ENCODE measurements around the gene RITA1. TPM values are rescaled to one million over a fixed set of nuclear protein-coding genes. Genes with fewer than 3 reads are reported as not detected.
A peak's percentile ranks its signal among the peaks of the same experiment; 100 is the strongest.

Gene RITA1
- total RNA-seq, 3 donors from 2014 or later: 24.6 to 31.0 (median 27.5) TPM

GRCh38 chr12:113232089-113232839 is 46.7 kb downstream of the RITA1 start:
- Mint-ChIP-seq H3K36me3 (ENCODE audit: insufficient read depth) (peaks cover 21% of the 10 kb centered on the region), H3K4me3 (peak overlapping the region; percentile 73), H3K4me1 (ENCODE audit: low read depth) (peaks cover 51% of the 10 kb centered on the region), H3K27me3 (ENCODE audit: low read depth) (no peaks in the 10 kb centered on the region), H3K9me3 (no peaks in the 10 kb centered on the region)
- no peak for ATAC-seq
- no peak for DNase-seq

GRCh38 chr12:113232840-113233585 is 47.5 kb downstream of the RITA1 start:
- H3K4me3 Mint-ChIP-seq: peak overlapping the region; percentile 73
- H3K4me1 Mint-ChIP-seq (ENCODE audit: low read depth): peaks cover 51% of the 10 kb centered on the region
- no peaks in the 10 kb centered on the region for H3K9me3 Mint-ChIP-seq
- H3K27me3 Mint-ChIP-seq (ENCODE audit: low read depth): no peaks in the 10 kb centered on the region
- peaks cover 20% of the 10 kb centered on the region for H3K36me3 Mint-ChIP-seq (ENCODE audit: insufficient read depth)
- peak; percentile 63 for DNase-seq
- peak; percentile 89 to 90 for ATAC-seq

- ATAC-seq (no peak), DNase-seq (no peak)
- no peaks in the 10 kb centered on the region for H3K27me3 Mint-ChIP-seq (ENCODE audit: low read depth)
- no peak overlapping the region for H3K4me3 Mint-ChIP-seq
- H3K4me1 Mint-ChIP-seq (ENCODE audit: low read depth): peaks cover 45% of the 10 kb centered on the region
- H3K36me3 Mint-ChIP-seq (ENCODE audit: insufficient read depth): peaks cover 18% of the 10 kb centered on the region
- no peaks in the 10 kb centered on the region for H3K9me3 Mint-ChIP-seq
Measured at GRCh38 chr12:113233967-113234366, 48.4 kb downstream of the RITA1 start.

GRCh38 chr12:113234483-113234882 is 49.0 kb downstream of the RITA1 start:
- H3K4me1 Mint-ChIP-seq (ENCODE audit: low read depth): peaks cover 44% of the 10 kb centered on the region
- DNase-seq: no peak
- H3K36me3 Mint-ChIP-seq (ENCODE audit: insufficient read depth): peaks cover 20% of the 10 kb centered on the region
- H3K27me3 Mint-ChIP-seq (ENCODE audit: low read depth): no peaks in the 10 kb centered on the region
- no peaks in the 10 kb centered on the region for H3K9me3 Mint-ChIP-seq
- ATAC-seq: no peak
- no peak overlapping the region for H3K4me3 Mint-ChIP-seq

- H3K4me1 Mint-ChIP-seq (ENCODE audit: low read depth): peaks cover 40% of the 10 kb centered on the region
- no peak overlapping the region for H3K4me3 Mint-ChIP-seq
- DNase-seq (no peak), ATAC-seq (no peak)
- H3K9me3 Mint-ChIP-seq: no peaks in the 10 kb centered on the region
- H3K27me3 Mint-ChIP-seq (ENCODE audit: low read depth): no peaks in the 10 kb centered on the region
- H3K36me3 Mint-ChIP-seq (ENCODE audit: insufficient read depth): peaks cover 20% of the 10 kb centered on the region
Measured at GRCh38 chr12:113235976-113236375, 50.5 kb downstream of the RITA1 start.

- Mint-ChIP-seq H3K9me3 (no peaks in the 10 kb centered on the region), H3K4me1 (ENCODE audit: low read depth) (peaks cover 37% of the 10 kb centered on the region), H3K36me3 (ENCODE audit: insufficient read depth) (peaks cover 17% of the 10 kb centered on the region), H3K27me3 (ENCODE audit: low read depth) (no peaks in the 10 kb centered on the region), H3K4me3 (no peak overlapping the region)
- ATAC-seq: no peak
- DNase-seq: no peak
Measured at GRCh38 chr12:113236539-113237399, 51.2 kb downstream of the RITA1 start.

GRCh38 chr12:113237748-113238147 is 52.2 kb downstream of the RITA1 start:
- no peak overlapping the region for H3K4me3 Mint-ChIP-seq
- ATAC-seq: no peak
- H3K36me3 Mint-ChIP-seq (ENCODE audit: insufficient read depth): peaks cover 17% of the 10 kb centered on the region
- peaks cover 30% of the 10 kb centered on the region for H3K4me1 Mint-ChIP-seq (ENCODE audit: low read depth)
- H3K27me3 Mint-ChIP-seq (ENCODE audit: low read depth): no peaks in the 10 kb centered on the region
- no peak for DNase-seq
- H3K9me3 Mint-ChIP-seq: no peaks in the 10 kb centered on the region

GRCh38 chr12:113238309-113238708 is 52.8 kb downstream of the RITA1 start:
- Mint-ChIP-seq H3K4me3 (no peak overlapping the region), H3K27me3 (ENCODE audit: low read depth) (no peaks in the 10 kb centered on the region), H3K4me1 (ENCODE audit: low read depth) (peaks cover 24% of the 10 kb centered on the region), H3K9me3 (no peaks in the 10 kb centered on the region), H3K36me3 (ENCODE audit: insufficient read depth) (peaks cover 17% of the 10 kb centered on the region)
- ATAC-seq (no peak), DNase-seq (no peak)

- peak in 1 of 2 donors; percentile 30 for ATAC-seq
- peaks cover 15% of the 10 kb centered on the region for H3K36me3 Mint-ChIP-seq (ENCODE audit: insufficient read depth)
- H3K27me3 Mint-ChIP-seq (ENCODE audit: low read depth): no peaks in the 10 kb centered on the region
- peaks cover 18% of the 10 kb centered on the region for H3K4me1 Mint-ChIP-seq (ENCODE audit: low read depth)
- H3K9me3 Mint-ChIP-seq: no peaks in the 10 kb centered on the region
- H3K4me3 Mint-ChIP-seq: no peak overlapping the region
- no peak for DNase-seq
Measured at GRCh38 chr12:113239288-113239771, 53.8 kb downstream of the RITA1 start.

- no peaks in the 10 kb centered on the region for H3K9me3 Mint-ChIP-seq
- ATAC-seq: no peak
- H3K4me1 Mint-ChIP-seq (ENCODE audit: low read depth): peaks cover 23% of the 10 kb centered on the region
- peaks cover 19% of the 10 kb centered on the region for H3K36me3 Mint-ChIP-seq (ENCODE audit: insufficient read depth)
- no peak overlapping the region for H3K4me3 Mint-ChIP-seq
- no peaks in the 10 kb centered on the region for H3K27me3 Mint-ChIP-seq (ENCODE audit: low read depth)
- no peak for DNase-seq
Measured at GRCh38 chr12:113239811-113240331, 54.4 kb downstream of the RITA1 start.

- Mint-ChIP-seq H3K9me3 (no peaks in the 10 kb centered on the region), H3K4me1 (ENCODE audit: low read depth) (peaks cover 24% of the 10 kb centered on the region), H3K36me3 (ENCODE audit: insufficient read depth) (peaks cover 19% of the 10 kb centered on the region), H3K4me3 (no peak overlapping the region), H3K27me3 (ENCODE audit: low read depth) (no peaks in the 10 kb centered on the region)
- DNase-seq: no peak
- ATAC-seq: no peak
Measured at GRCh38 chr12:113240395-113240794, 54.9 kb downstream of the RITA1 start.

- no peaks in the 10 kb centered on the region for H3K9me3 Mint-ChIP-seq
- no peak for ATAC-seq
- peaks cover 19% of the 10 kb centered on the region for H3K4me1 Mint-ChIP-seq (ENCODE audit: low read depth)
- no peak overlapping the region for H3K4me3 Mint-ChIP-seq
- no peaks in the 10 kb centered on the region for H3K27me3 Mint-ChIP-seq (ENCODE audit: low read depth)
- peaks cover 22% of the 10 kb centered on the region for H3K36me3 Mint-ChIP-seq (ENCODE audit: insufficient read depth)
- no peak for DNase-seq
Measured at GRCh38 chr12:113241191-113242025, 55.9 kb downstream of the RITA1 start.

Data from activated T-cell treated with anti-CD3 and anti-CD28 coated beads, Interleukin-2, amount 50 U/mL, for 4 hours (primary cell).